ENCODE measurements around the gene NPC1.

The NPC1 gene

GRCh38 chr18:23494992-23495391 is 91.3 kb downstream of the NPC1 start:
- TF ChIP-seq CTCF (IDR thresholded peaks at IDR 0.05), result no peak

GRCh38 chr18:23493654-23494053 is 92.7 kb downstream of the NPC1 start:
- no peak for TF ChIP-seq CTCF (IDR thresholded peaks at IDR 0.05)

GRCh38 chr18:23487738-23488570 is 98.4 kb downstream of the NPC1 start:
- no peak for TF ChIP-seq CTCF (IDR thresholded peaks at IDR 0.05)

GRCh38 chr18:23485386-23485785 is 100.9 kb downstream of the NPC1 start:
- no peak for TF ChIP-seq CTCF (IDR thresholded peaks at IDR 0.05)

- no peak for TF ChIP-seq CTCF (IDR thresholded peaks at IDR 0.05)
These were observed 101.6 kb downstream of the NPC1 start for GRCh38 chr18:23484561-23485182.

Data from LNCAP (cell line).